Left ventricle myocardium superior (tissue), 1 donor: ENCODE measurements around the gene ZBTB8OS. TPM values are rescaled to one million over a fixed set of nuclear protein-coding genes. Genes with fewer than 3 reads are reported as not detected.

Experiments
- ATAC-seq: fragments of 200-7000 bp; cut with Tn5 transposase; one replicate; pipeline ENCODE4 v1.9.1; 2020; ENCODE audit warnings: mild to moderate bottlenecking, moderate library complexity
- DNase-seq: peaks from one replicate; pipeline ENCODE4 v3.0.0-alpha.2; 2020
- intact Hi-C: fragments of 100-400 bp; cut with micrococcal nuclease; formaldehyde crosslinking; loops from one replicate; pipeline ENCODE4 v1.11.0; 2022
- total RNA-seq: library from RNA; stranded (reverse); fragmentation: NEBNext Ultra II Directional; extraction: Animal tissue kit (Norgen Biotek cat#: 25700); gene quantifications from one replicate; pipeline ENCODE4 v1.2.1, GENCODE V29; 2021
- donor health status: DM: no; HTN: yes; CAD: no; lungs with severe emphysema.

The ZBTB8OS gene
- total RNA-seq, 1 donor from 2014 or later: 34.5 TPM

DNA sequence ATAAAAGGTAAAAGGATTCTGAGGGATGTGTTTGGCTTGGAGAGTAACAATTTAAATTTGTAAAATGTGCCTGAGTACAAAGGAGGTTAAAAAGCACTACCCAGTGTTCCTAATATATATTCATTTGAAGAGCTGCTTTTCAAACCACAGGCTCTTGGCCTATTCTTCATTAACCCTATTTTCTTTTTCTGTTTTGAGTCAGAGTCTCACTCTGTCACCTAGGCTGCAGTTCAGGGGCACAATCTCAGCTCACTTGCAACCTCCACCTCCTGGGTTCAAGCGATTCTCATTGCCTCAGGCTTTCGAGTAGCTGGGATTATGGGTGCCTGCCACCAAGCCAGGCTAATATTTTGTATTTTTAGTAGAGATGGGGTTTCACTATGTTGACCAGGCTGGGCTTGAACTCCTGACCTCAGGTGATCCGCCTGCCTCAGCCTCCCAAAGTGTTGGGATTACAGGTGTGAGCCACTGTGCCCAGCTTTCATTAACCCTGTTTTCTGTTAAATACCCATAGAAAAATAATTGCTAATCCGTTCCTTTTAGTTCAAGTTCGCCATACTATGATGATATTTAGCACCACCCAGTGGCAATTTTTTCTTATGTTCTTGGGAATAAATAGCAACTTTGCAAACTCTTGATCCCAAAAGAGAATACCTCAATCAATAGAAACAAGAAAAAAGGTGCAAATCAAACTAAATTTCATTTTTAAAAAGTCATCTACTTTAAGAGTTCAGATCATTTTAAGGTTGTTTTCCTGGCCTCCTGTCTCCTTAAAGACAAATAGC is 30.5 kb downstream of the ZBTB8OS start:
- no peak for DNase-seq
- intact Hi-C loops: no loop called here
- ATAC-seq: no peak

- DNase-seq (no peak), ATAC-seq (no peak)
- intact Hi-C loops: no loop called here
Observed at GRCh38 chr1:32618673-32619221, 31.6 kb downstream of the ZBTB8OS start.

DNA sequence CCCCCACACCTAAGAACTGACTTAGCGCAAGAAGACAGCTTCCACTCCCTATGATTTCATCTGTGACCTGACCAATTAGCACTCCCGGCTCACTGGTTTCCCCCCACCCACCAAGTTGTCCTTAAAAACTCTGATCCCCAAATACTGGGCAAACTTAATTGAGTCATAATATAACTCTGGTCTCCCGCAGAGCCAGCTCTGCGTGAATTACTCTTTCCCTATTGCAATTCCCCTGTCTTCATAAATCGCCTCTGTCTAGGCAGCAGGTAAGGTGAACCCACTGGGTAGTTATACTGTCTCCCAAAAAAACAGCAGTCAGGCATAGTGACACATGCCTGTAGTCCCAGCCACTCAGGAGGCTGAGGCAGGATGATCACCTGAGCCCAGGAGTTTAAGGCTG is 36.9 kb downstream of the ZBTB8OS start:
- ATAC-seq (no peak), DNase-seq (no peak)
- intact Hi-C loops: no loop called here

- DNase-seq: peak; percentile 94
- intact Hi-C loops: no loop called here
- ATAC-seq: peak; percentile 100
Observed at GRCh38 chr1:32612189-32612881, 38.0 kb downstream of the ZBTB8OS start.

DNA sequence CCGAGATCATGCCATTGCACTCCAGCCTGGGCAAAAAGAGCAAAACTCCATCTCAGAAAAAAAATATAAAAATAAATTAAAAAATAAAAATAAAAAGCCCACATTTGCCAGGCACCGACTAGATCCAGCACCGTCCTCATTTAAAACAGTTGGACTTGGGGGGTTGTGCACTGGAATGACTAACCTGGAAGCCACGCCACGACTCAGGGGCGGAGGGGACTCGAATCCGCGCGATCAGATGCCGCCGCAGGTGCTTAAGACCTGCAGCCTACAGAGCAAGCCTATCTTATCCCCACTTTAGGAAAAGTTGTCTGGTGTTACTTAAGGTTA is 38.5 kb downstream of the ZBTB8OS start:
- no peak for DNase-seq
- intact Hi-C loops: no loop called here
- no peak for ATAC-seq

DNA sequence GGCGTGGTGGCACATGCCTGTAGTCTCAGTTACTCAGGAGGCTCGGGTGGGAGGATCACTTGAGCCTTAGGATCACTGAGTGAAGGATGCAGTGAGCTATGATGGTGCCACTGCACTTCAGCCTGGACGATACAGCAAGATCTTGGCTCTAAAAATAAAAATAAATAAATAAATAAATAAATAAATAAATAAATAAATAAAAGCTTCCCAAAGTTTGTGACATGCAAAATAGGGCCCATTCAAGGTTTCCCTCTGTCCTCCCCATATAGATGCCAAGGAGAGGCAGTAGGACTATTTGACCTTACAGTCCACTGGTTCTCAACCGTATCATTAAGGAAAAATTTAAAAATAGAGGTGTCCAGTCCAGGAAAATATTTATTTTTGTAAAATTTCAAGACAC is 41.2 kb downstream of the ZBTB8OS start:
- ATAC-seq: no peak
- intact Hi-C loops: no loop called here
- DNase-seq: no peak

GRCh38 chr1:32606565-32607371 is 43.6 kb downstream of the ZBTB8OS start:
- ATAC-seq: no peak
- intact Hi-C loops: no loop called here

DNA sequence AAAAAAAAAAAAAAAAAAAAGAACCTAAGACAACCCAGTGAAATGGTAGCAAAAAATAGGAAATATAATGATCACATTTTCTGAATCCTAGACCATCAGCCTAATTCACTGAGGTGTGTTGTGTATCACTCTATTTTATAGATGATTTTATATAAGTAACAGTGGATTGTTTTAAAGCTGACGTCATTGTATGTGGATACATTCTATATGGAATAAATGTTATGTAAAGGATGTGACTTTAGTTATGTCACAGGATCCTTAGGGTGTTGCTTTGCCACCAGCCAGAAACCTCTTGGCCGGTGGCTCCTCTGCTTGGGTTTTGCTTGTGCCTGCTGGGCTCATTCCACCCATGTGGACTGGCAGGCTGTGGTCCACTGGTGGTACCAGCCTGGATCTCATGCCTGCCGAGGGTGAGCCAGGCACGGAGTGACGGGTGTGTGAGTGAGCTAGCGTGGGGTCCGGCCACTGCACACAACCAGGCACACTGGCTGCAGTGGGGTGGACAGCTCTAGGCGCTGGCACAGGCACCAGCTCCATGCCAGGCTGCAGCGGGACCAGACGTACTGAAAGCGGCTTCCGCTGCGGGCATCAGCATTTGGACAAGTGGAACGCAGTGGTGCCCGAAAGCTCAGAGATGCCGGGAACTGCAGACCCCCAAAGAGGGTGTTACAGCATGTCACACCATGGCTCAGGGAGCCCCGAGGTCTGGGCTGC is 44.5 kb downstream of the ZBTB8OS start:
- intact Hi-C loops: no loop called here

More at GRCh38 chr1:32606565-32607371, 43.6 kb downstream of the ZBTB8OS start:
- no peak for DNase-seq

DNA sequence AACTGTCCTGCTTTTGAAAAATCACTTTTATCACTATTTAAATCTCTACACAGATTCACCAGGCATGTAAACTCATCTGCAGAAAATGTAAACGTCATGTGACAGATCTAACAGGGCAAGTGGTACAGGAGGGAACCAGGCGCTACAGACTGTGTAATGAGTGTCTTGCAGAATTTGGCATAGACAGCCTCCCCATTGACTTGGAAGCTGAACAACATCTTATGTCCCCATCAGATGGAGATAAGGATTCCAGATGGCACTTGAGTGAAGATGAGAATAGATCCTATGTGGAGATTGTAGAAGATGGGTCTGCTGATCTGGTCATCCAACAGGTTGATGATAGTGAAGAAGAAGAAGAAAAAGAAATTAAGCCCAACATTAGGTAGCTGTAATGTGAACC is 50.3 kb downstream of the ZBTB8OS start:
- intact Hi-C loops: no loop called here

More for the DNA sequence above, 44.5 kb downstream of the ZBTB8OS start:
- no peak for DNase-seq
- ATAC-seq: no peak

GRCh38 chr1:32592943-32593342 is 57.4 kb downstream of the ZBTB8OS start:
- intact Hi-C loops: no loop called here
- ATAC-seq (no peak), DNase-seq (no peak)

More for the DNA sequence above, 50.3 kb downstream of the ZBTB8OS start:
- ATAC-seq (no peak), DNase-seq (no peak)

DNA sequence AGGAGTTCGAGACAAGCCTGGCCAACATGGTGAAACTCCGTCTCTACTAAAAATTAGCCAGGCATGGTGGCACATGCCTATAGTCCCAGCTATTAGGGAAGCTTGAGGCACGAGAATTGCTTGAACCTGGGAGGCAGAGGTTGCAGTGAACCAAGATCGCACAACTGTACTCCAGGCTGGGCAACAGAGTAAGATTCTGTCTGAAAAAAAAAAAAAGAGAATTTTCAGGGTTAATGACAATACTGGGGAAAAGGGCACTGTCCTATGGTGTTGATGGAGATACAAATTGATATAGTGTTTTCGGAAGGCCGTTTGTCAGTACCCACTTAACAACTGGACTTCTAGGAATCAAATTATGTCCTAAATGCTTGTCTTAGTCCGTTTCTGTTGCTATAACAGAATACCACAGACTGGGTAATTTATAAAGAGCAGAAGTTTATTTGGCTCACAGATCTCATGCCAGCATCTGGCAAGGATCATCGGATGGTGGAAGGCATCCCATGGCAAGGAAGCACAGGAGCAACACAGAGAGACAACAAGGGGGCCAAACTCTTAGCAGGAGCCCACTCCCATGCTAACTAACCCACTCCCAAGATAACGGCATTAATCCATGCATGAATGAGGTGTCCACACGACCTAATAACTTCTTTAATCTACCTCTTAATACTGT is 69.9 kb downstream of the ZBTB8OS start:
- no peak for DNase-seq
- ATAC-seq: no peak
- intact Hi-C loops: no loop called here

Other genes starting within 250 kb of the ZBTB8OS start
- gene ZBTB8B, start 185.5 kb downstream of the ZBTB8OS start, total RNA-seq: not detected
- gene ZBTB8A, start 111.1 kb downstream of the ZBTB8OS start, total RNA-seq: 2.5 TPM
- 98.9 TPM for gene RBBP4, start 658 bp upstream of the ZBTB8OS start, total RNA-seq
- gene SYNC, start 52.2 kb upstream of the ZBTB8OS start, total RNA-seq: 12.2 TPM
- gene YARS1, start 166.8 kb upstream of the ZBTB8OS start, total RNA-seq: 32.3 TPM
- 15.7 TPM for gene S100PBP, start 167.1 kb upstream of the ZBTB8OS start, total RNA-seq
- gene FNDC5, start 220.4 kb upstream of the ZBTB8OS start, total RNA-seq: 156 TPM
- gene HPCA, start 235.9 kb upstream of the ZBTB8OS start, total RNA-seq: not detected